Measurements from ENCODE around the gene EBI3.

GRCh38 chr19:4228765-4229178 lies 551 bp upstream of the EBI3 start:
- TF ChIP-seq TAF1 (IDR thresholded peaks at IDR 0.05; ENCODE audit: borderline replicate concordance, low read depth, low read length), result no peak
- TF ChIP-seq POLR2AphosphoS5 (IDR thresholded peaks at IDR 0.05; ENCODE audit: low read depth, low read length), result no peak

All from GM12892 (cell line).